GM19239 (cell line): ENCODE data around the gene UBA52.

Experiments used
- DNase-seq: peaks from one replicate; pipeline ENCODE4 v3.0.0; 2011; ENCODE audit warnings: low spot score; ENCODE audit not compliant: insufficient read length
- FAIRE-seq: peaks from 2 replicates; lab custom pipeline; 2011; peaks lifted over from hg19 to GRCh38; lab: Jason Lieb, UNC

UBA52 gene

DNA sequence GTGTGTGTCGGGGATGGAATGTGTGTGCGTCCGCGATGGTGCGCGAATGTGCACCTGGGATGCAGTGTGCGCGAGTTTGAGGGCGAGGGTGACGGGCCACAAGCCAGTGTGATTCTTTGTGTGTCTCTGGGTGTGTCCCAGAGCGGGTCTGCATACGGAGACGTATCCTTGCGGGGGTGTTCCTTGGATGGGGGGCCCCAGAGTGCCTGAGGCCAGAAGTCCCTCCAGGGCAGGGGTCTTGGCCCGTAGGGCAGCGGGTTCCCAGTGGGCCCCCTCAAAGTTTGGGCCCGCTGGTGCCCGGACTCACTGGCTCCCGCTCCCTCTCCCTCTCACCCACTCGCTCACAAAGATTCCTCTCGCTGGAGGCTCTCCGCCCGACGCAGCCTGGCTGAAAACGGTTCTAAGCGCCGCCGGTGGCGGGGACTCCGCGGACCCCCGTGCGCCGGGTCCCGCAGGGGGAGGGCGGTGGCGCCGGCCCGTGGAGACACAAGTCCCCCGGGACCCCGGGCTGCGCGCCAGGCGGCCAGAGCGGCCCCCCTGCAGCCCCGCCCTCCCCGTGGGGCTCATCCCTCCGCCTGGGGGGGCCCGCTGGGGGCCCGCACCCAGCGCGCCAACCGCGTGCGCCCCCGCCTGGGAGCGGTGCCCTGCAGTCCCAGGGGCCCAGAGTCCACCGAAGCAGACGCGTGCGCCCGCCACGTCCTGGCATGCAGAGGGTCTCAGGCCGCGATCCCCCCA, 34.1 kb downstream of the UBA52 start:
- DNase-seq (no peak), FAIRE-seq (no peak)

DNA sequence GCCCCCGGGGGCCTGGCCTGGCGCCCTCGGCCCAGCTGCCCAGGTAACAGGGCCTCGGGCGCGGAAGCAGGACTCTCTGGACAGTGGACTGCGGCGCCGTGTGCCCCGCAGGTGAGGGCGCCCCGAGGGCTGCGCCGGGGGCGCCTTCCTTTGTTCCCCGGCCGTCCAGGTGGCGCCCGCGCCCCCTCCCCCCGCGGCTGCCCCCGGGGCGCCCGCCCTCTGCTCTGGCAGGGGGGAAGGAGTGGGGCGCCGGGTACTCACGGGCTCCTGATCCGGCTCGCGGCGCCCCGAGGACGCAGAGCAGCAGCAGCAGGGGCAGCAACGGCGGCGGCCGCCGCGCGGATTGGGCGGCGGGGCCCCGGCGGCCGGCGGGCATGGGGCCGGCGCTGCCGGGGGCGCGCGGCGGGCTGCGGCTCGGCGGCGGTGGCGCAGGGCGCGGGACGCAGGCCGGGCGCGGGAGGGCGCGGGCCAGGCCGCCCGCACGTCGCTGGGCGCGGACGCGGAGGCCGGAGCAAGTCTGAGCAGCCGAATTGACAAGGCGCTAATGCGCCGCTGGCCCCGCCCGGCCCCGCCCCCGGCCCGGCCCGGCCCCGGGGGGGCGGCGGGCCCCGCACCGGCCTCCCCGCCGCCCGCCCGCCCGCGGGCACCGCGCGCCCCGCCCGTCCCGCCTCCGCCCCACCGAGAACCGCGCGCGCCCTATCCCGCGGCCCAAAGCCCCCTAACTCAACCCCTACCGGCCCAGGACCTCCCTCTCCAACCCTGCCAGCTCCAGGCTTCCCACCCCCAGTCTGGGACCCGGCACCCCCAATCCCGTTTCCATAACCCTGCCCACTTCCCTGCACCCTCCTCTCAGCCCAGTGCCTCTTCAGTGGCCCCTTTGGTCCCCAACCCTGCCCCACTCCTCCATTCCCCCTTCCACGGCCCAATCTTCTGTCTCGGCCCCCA, 34.9 kb downstream of the UBA52 start, which contains the start of gene CRLF1:
Gene CRLF1 (minus strand): TSS at position 519 of the 945 bp plus-strand sequence. CDS start 143 bp downstream, at position 376.
- DNase-seq (no peak), FAIRE-seq (no peak)

DNA sequence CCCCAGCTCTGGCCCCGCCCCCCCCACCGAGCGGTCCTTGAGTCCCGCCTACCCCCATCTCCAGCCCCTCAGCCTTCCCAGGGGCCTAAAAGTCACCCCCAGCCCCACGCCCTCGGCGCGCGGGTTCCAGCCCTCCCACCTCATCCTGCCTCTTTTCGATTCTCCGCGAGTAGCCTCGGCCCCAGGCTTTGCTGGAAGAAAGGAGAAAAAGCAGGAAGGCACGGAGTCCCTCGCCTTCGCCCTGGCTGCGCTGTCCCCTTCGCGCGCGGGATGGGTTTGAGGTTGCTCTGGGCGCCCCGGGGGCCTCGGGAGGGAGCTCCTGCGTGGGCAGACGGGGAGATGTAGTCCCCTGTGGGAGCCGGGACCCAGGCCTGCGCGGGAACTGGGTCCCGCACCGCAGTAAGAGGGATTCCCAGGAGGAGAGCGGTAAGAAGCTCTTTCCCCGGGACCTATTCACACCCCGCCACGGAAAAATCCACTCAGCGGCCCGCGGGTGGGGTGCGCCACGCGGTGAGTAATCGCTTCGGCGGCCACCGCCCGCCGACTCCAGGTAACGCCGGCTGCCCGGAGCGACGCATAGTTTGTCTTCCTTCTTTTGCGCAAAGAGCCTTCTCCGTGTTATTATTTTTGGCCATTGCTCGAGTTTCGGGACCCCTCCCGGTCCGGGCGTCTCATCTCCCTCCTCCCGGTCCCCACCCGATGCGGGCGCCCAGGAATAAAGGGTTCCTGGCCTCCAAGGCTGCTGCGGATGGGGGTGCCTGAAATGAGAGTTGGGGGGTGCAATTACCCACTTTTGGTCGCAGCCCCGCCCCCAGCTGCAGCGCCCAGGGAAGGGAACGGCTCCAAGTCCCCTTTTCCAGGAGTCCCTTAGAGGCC, 35.8 kb downstream of the UBA52 start:
- DNase-seq (no peak), FAIRE-seq (no peak)

DNA sequence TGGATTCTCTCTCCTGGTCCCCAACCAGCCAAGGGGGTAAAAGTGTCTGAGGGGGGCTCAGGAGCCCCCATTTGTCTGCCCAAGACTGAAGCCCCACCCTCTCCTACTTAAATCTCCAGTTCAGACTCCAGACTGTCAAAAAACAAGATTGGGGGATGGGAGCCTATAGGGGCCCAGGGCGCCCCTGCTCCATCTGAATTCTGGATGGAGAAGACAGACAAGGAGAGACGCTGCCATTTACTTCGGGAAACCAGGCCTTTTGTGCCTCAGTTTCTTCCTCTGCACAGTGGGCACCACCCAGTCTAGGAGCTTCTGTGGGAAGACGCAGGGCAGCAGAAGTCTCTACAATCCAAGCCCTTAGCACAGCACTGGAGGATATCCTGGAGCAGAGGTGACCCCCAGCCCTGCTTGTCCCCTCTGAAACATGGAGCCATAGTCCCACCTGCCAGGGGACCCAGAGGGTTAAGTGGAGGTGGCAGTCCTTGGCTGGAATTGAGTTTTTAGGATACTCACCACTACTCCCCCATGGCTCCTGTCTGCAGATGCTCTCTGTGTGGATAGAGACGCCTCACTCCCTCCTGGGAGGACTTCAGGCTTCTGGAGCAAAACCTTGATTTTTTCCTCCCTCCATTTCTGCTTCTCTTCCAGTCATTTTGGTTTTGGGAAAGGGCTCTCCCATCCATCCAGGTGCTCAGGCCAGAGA, 36.6 kb downstream of the UBA52 start:
- FAIRE-seq (no peak), DNase-seq (no peak)

DNA sequence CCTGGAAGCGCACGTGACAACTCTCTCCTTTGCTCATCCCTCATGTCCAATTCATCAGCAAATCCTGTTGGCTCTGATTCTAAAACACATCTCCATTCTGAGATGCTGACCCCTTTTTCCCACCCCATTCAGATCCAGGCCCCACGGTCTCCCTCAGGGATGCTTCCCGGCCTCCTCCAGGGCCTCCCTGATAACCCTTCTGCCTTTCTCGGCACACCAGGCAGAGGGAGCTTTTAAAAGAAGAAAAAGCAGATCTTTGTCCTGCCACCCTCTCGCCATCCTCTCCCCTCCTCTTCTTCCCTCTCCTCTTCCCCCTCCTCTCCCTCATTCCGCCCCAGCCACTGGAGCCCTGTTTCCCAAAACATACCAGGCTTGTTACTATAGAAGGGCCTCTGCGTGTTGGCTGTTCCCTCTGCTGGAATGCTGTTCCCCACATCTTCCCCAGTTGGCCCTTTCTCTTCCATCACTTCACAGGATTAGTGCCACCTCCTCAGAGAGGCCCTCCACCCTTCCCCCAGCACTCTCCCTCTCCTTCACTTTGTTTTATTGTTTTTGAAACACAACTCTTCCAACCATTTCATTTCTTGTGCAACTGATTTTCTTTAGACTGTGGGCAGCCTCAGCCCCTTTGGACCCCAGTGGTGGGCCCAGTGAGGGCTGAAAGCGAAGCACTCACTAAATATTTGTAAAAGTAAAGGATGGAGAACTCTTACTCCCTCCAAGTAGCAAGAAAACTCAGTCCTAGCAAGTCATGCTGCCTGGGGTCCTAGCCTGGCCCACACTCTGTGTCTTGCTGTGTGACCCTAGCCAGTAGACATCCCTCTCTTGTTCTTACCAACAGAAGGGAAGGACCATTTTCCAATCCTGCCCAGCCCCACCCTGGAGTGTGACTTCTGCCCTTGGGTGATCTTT, 37.4 kb downstream of the UBA52 start:
- DNase-seq (no peak), FAIRE-seq (no peak)

DNA sequence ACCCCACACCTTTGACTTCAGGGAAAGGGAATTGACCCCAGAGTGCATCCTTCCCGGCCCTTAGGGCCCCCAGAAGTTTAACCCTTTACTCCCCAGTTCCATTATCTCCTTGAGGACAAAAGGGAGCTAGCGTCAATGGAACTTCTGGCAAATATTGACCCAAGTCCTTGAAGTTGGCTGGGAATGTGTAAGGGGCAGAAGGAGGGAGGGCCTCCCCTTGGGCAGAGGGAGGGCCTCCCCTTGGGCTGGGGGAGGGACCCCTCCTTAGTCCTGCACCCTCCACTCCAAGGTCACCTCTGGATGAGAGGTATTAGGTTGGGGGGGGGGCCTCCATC, 38.0 kb downstream of the UBA52 start:
- DNase-seq = no peak
- FAIRE-seq = no peak

DNA sequence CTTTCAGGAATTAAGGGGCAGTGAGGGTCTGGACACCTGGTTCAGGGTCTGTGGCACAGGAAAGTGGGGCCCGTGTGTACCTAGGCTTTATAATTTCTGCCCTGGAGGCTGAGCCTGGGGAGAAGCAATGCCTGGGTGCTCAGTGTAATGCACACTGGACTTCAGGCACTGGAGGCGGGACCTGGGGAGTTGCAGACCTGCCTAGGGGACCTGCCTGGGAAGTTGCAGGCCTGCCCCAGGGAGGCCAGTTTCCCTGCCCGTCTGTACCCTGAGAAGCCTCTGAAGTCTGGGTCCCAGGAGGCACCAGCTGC, 38.5 kb downstream of the UBA52 start:
- DNase-seq (no peak), FAIRE-seq (no peak)

DNA sequence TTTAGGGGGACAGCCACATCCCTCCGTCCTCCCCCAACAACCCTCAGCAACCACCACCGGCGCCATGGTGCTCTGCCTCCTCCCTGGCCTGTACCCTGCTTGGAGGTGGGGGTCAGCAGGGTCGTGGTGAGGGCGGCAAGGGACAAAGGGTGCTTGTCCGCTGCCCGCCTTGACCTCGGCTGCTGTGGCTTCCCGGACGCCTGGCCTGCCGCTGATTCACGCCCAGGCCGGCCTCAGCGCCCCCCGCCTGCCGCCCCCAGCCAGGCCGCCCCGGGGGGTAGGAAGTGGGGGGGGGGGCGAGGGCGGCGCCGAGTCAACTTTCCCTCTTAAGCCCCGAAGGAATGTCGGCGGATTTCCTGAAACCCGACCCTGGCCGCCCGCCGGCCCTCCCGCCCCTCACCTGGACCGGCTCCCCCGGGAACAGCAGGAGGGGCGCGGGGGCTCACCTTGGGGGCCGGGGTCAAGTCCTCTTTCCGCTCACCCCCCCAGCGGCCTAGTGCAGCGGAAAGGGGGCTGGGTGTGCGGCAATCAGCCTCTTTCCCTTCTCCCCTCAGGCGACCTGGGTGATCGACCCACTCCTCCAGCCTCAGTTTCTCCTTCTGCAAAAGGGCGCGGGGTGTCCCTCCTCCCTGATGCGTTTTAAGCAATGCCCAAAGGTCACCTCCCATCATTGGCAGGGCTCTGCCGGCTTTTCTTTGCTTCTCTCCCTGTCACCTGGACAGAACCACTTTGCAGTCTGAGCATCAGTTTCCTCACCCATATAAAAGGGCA, 39.1 kb downstream of the UBA52 start:
- DNase-seq (no peak), FAIRE-seq (no peak)

DNA sequence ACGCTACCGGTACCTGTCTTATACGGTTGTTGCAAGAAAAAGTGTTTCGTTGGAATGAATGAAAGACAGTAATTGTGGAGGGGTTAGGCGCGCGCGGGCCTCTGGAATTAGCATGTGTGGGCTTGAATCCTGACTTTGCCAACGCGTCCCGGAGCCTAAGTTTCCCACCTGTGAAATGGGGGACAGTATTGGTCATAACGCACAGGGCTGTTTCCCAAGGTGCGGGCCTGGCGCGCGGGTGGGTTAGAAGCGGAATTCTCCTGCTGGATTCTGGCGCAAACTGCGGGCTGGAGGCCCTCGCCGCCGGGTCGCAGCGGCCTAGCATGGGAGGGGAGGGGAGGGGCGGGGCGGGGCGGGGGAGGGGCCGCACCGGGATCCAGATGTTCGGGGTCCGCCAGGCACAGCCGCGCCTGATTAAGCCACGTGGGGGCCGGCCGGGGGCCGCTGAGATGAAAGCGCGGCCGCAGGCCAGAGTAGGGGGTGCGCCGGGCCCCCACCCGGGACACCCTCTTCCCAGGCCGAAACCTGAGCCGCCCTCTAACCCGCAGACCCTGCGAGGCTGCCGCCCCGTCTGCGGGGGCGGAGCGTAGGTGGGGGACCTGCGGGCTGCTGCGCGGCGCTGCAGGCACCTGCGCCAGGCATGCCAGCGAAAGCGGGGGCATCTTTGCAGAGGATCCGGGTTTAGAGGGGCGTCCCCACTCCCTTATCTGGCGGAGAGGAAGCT, 39.8 kb downstream of the UBA52 start:
- DNase-seq = no peak
- FAIRE-seq = no peak

DNA sequence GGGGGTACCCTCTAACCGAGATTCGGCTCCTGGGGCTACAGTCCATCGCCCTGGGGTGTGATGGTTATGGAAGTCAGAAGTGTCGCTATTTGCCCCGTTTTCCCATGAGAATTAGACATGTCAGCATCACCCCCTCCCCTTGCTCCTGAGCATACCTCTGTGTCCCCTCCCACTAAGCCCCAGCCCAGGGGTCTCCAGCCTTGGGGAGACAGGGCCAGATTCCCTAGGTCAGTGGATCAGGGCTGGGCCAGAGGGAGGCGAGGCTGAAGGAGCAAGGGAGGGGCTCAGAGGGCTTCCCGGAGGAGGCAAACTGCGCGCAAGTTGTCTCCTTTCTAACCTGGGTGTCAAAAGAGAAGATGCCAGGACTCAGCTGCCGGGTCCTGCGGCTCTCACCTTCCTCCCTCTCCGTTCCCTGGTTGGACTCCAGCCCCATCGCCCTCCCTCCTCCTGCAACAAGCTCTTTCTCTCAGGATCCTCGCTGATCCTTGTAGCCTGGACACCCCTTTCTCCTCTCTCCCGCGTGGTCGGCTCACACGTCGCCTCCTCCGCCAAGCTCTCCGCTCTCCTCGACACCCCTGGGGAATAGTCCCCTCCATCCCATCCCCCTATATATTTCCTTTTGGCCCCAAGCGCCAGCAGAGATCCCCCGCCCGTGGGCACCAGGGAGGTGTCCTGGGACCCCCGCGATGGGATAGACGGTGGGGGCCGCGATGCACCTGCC, 40.6 kb downstream of the UBA52 start:
- no peak for DNase-seq
- no peak for FAIRE-seq

DNA sequence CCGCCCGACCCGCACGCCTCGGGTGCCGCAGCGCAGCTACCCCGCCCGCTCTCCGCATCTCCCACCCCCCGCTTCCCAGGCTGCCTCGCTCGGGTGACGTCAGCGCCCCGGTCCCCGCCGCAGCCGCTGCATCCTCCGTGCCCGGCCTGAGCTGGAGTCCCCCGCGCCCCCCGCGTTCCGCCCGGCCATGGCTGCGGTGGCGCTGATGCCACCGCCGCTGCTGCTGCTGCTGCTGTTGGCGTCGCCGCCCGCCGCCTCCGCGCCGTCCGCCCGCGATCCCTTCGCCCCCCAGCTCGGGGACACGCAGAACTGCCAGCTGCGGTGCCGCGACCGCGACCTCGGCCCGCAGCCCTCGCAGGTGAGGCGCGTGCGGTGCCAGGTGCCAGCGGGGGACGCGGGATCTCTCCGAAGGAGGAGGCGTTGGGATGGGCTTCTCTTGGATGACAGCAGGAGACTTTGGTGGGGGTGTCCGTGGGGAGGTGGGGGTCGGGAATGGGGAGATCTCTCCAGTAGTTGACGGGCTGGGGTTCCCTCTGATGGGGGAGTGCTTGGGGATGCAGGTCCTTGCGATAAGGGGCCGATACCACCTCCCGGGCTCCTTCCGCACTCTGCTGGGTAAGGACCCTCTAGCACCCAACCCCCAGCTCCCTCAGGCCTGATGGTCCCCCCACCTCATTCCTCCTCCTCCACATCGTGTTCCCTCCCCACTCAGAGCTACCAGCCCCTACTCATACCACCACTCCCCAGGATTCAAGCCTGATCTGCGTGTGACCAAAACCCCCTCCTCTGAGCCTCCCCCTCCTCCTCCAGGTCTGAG, 41.3 kb downstream of the UBA52 start, which contains the start of gene TMEM59L:
Gene TMEM59L (plus strand): TSS at position 99 of the 817 bp plus-strand sequence. CDS start 89 bp downstream, at position 188.
- FAIRE-seq (no peak), DNase-seq (no peak)

DNA sequence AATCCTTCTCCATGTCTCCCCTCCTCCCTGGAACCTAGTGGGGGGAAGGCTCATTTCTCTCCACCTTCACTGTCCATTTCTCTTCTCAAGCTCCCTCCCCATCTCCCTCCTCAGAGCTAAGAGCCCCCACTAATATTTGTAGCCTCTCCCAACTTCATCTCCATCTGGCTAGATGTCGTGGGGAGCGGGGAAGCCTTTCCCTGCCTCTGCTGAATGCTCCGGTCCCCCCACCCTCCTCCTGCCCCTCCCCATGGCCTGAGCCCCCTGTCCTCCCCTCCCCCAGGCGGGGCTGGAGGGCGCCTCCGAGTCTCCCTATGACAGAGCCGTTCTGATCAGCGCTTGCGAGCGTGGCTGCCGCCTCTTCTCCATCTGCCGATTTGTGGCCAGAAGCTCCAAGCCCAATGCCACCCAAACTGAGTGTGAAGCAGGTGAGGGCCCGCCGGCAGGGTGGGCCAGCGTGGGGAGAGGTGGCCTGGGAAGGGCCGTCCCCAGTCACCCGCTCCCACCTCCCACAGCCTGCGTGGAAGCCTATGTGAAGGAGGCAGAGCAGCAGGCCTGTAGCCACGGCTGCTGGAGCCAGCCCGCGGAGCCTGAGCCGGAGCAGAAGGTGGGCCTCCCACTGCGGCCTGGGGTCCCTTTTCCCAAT, 42.1 kb downstream of the UBA52 start:
- DNase-seq (no peak), FAIRE-seq (no peak)

DNA sequence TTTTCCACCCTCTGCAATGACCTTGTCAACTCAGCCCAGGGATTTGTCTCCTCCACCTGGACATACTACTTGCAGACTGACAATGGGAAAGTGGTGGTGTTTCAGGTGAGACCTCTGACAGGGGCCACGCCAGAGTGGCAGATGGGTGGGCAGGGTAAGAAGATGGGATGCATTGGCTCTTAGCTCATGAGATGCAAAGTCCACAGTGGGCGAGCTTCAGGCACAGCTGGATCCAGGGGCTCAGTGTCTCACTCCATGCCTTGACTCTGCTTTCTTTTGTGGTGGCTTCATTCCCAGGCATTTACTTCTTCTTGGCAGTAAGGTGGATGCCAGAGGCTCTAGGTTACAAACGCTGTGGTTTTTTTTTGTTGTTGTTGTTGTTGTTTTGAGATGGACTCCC, 44.4 kb downstream of the UBA52 start:
- FAIRE-seq (no peak), DNase-seq (no peak)

DNA sequence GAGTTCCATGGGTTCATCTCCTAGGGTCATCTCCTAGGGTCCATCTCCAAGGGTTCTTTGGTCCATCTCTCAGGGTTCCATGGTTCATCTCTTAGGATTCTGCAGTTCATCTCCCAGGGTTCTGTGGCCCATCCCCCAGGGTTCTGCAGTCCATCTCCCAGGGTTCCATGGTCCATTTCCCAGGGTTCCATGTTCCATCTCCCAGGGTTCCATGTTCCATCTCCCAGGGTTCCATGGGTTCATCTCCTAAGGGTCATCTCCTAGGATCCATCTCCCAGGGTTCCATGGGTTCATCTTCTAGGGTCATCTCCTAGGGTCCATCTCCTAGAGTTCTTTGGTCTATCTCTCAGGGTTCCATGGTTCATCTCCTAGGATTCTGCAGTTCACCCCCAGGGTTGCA, 45.9 kb downstream of the UBA52 start:
- FAIRE-seq (no peak), DNase-seq (no peak)

DNA sequence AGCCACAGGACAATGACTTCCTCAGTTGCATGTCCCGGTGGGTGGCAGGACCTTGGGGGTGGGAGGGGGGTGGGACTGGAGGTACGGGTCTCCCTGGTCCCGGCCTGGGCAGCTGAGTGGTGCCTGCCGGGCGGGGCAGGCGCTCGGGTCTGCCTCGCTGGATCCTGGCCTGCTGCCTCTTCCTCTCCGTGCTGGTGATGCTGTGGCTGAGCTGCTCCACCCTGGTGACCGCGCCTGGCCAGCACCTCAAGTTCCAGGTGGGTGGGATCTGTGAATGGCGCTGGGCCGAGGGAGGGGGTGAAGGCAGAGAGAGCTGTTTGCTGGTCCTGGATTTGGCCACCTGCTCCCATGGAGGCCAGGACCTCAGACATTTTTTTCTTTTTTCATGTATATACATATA, 46.6 kb downstream of the UBA52 start:
- no peak for DNase-seq
- no peak for FAIRE-seq

DNA sequence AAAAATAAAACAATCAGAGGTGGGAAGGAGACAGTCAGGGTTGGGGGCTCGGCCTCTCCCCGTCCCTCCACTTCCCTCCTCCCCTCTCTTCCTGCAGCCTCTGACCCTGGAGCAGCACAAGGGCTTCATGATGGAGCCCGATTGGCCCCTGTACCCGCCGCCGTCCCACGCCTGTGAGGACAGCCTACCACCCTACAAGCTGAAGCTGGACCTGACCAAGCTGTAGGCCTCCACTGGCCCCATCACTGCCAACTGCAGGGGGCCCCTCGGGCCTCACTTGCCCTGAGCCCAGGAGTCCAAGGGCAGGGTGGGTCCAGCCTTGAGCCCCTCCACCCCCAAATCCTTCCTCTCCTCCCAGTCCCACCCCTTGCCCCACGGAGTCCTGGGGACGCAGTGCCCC, 48.7 kb downstream of the UBA52 start:
- FAIRE-seq (no peak), DNase-seq (no peak)
